Ishikawa (cell line): Measurements from ENCODE around the gene GPC6.

ENCODE experiments used
- CREB1 ChIP-seq: IDR thresholded peaks from 2 replicates; pipeline ENCODE4 v1.6.1; 2012; ENCODE audit warnings: low read depth
- FOXM1 ChIP-seq: IDR thresholded peaks from 2 replicates; pipeline ENCODE4 v1.6.1; 2012; ENCODE audit warnings: low read depth, borderline replicate concordance
- MAX ChIP-seq: IDR thresholded peaks from 2 replicates; pipeline ENCODE4 v1.6.1; 2012
- RAD21 ChIP-seq: IDR thresholded peaks from 2 replicates; pipeline ENCODE4 v1.6.1; 2012; ENCODE audit warnings: low read depth
- TCF12 ChIP-seq: IDR thresholded peaks from 2 replicates; pipeline ENCODE4 v1.6.1; 2012; ENCODE audit warnings: low read depth
- TEAD4 ChIP-seq: IDR thresholded peaks from 2 replicates; pipeline ENCODE4 v1.6.1; 2012
- YY1 ChIP-seq: IDR thresholded peaks from 2 replicates; pipeline ENCODE4 v1.6.1; 2012; ENCODE audit warnings: low read depth

- TF ChIP-seq RAD21: no peak
- no peak for TF ChIP-seq MAX
- TF ChIP-seq TCF12: no peak
- no peak for TF ChIP-seq CREB1
- no peak for TF ChIP-seq FOXM1
- no peak for TF ChIP-seq TEAD4
- no peak for TF ChIP-seq YY1
Measured at GRCh38 chr13:94331281-94331680, 1104.7 kb downstream of the GPC6 start.
